HT-29 (cell line): Measurements from ENCODE around the gene STX8. TPM values are rescaled to one million over a fixed set of nuclear protein-coding genes. Genes with fewer than 3 reads are reported as not detected.
"Not testable (repeated sequence)": the region's sequence is repeated elsewhere in the genome, so short reads cannot be mapped to it uniquely, and the experiment has no call there.

Source experiments
- DNase-seq: peaks from one replicate; pipeline ENCODE4 v3.0.0-alpha.2; 2015; ENCODE audit warnings: low spot score
- total RNA-seq: library from RNA; depleted of rRNA; stranded (reverse); fragments of >200 nt; shearing (Covaris generic); gene quantifications from 2 replicates; pipeline ENCODE4 v1.2.3, GENCODE V29; 2014; rRNA removed

Gene STX8
- 21.6 and 26.0 TPM in 2 replicates for total RNA-seq

- DNase-seq, result peak; percentile 69
These were observed at the start of gene STX8 for GRCh38 chr17:9575381-9576101. Gene STX8, minus strand, starts transcription at chr17:9575820. Its CDS starts 12 bp downstream, at chr17:9575808.

GRCh38 chr17:9622961-9623360, 47.3 kb upstream of the STX8 start:
- DNase-seq, result no peak

GRCh38 chr17:9615486-9615885, 39.9 kb upstream of the STX8 start:
- DNase-seq, result no peak

GRCh38 chr17:9612006-9612405, 36.4 kb upstream of the STX8 start:
- DNase-seq, result no peak

- no peak for DNase-seq
These were observed 35.9 kb upstream of the STX8 start for GRCh38 chr17:9611557-9611956.

- DNase-seq, result not testable (repeated sequence)
These were observed 31.4 kb upstream of the STX8 start for GRCh38 chr17:9607058-9607457.

GRCh38 chr17:9606453-9606852, 30.8 kb upstream of the STX8 start:
- no peak for DNase-seq

GRCh38 chr17:9604583-9604982, 29.0 kb upstream of the STX8 start:
- DNase-seq, result not testable (repeated sequence)

- no peak for DNase-seq
These were observed 23.0 kb upstream of the STX8 start for GRCh38 chr17:9598661-9599060.

- DNase-seq, result not testable (repeated sequence)
These were observed 22.0 kb upstream of the STX8 start for GRCh38 chr17:9597638-9598037.

- DNase-seq, result no peak
These were observed 18.4 kb upstream of the STX8 start for GRCh38 chr17:9594065-9594464.

- DNase-seq, result no peak
These were observed 12.5 kb upstream of the STX8 start for GRCh38 chr17:9587969-9588656.

- DNase-seq, result peak; percentile 1
These were observed 1.7 kb upstream of the STX8 start for GRCh38 chr17:9577373-9577709.

- DNase-seq, result peak; percentile 66
These were observed 1.1 kb upstream of the STX8 start, which contains the start of gene CFAP52 for GRCh38 chr17:9576521-9577372. Gene CFAP52, plus strand, starts transcription at chr17:9576642. Its CDS starts 54 bp downstream, at chr17:9576696.

- DNase-seq, result no peak
These were observed 4.4 kb downstream of the STX8 start for GRCh38 chr17:9571201-9571600.

GRCh38 chr17:9568957-9569588, 6.5 kb downstream of the STX8 start:
- DNase-seq, result no peak

- DNase-seq, result no peak
These were observed 7.6 kb downstream of the STX8 start for GRCh38 chr17:9568004-9568403.

GRCh38 chr17:9566739-9567138, 8.9 kb downstream of the STX8 start:
- not testable (repeated sequence) for DNase-seq

GRCh38 chr17:9566067-9566466, 9.6 kb downstream of the STX8 start:
- peak; percentile 18 for DNase-seq

GRCh38 chr17:9564104-9564503, 11.5 kb downstream of the STX8 start:
- DNase-seq, result no peak

GRCh38 chr17:9557857-9558256, 17.8 kb downstream of the STX8 start:
- DNase-seq, result no peak
